ENCODE data around the gene WFDC1.

The WFDC1 gene, protein sequence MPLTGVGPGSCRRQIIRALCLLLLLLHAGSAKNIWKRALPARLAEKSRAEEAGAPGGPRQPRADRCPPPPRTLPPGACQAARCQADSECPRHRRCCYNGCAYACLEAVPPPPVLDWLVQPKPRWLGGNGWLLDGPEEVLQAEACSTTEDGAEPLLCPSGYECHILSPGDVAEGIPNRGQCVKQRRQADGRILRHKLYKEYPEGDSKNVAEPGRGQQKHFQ

DNA sequence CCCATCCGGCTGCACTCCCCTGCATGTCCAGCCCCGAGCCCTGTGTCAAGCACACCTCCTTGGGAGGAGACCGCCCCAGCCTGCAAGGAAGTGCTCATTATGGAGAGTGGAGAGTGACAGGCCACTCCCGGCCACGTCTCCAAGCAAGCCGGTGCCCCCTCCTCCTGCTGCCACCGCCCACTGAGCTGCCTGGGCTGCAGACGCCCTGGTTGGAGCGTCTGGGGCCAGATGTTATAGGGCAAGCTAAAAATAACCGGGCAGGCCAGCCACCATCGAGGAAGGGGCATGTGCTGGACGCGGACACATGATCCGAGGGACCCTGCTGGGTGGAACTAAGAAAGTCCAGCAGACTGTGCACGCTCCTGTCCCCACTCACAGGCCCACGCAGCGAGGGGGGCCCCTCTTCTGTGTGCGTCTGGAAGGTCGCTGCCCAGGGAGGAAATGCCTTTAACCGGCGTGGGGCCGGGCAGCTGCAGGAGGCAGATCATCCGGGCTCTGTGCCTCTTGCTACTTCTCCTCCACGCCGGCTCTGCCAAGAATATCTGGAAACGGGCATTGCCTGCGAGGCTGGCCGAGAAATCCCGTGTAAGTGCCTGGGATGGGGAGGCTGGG, at the start of gene WFDC1:
Gene WFDC1, plus strand, starts transcription at position 348 of the 612 bp plus-strand sequence. Its CDS starts 94 bp downstream, at position 442.
- H3K9me3 ChIP-seq (ENCODE audit: low read length), result no peaks in the 10 kb centered on the region
- no peaks in the 10 kb centered on the region for H3K27me3 ChIP-seq (ENCODE audit: control insufficient read depth in 1 of 2, insufficient read depth in 2 of 2, low read length in 2 of 2)
- H3K4me1 ChIP-seq (ENCODE audit: insufficient read depth, low read length), result peaks cover 57% of the 10 kb centered on the region
- H3K9ac ChIP-seq (ENCODE audit: low read length), result peak within 1 kb of the TSS; percentile 86
- no peaks in the 10 kb centered on the region for H3K36me3 ChIP-seq (ENCODE audit: insufficient read depth, low read length)
- H3K27ac ChIP-seq (ENCODE audit: low read depth, low read length), result peak within 1 kb of the TSS; percentile 75
- peak within 1 kb of the TSS; percentile 42 to 47 for H3K4me3 ChIP-seq (ENCODE audit: low read depth in 1 of 2, low read length in 2 of 2)

DNA sequence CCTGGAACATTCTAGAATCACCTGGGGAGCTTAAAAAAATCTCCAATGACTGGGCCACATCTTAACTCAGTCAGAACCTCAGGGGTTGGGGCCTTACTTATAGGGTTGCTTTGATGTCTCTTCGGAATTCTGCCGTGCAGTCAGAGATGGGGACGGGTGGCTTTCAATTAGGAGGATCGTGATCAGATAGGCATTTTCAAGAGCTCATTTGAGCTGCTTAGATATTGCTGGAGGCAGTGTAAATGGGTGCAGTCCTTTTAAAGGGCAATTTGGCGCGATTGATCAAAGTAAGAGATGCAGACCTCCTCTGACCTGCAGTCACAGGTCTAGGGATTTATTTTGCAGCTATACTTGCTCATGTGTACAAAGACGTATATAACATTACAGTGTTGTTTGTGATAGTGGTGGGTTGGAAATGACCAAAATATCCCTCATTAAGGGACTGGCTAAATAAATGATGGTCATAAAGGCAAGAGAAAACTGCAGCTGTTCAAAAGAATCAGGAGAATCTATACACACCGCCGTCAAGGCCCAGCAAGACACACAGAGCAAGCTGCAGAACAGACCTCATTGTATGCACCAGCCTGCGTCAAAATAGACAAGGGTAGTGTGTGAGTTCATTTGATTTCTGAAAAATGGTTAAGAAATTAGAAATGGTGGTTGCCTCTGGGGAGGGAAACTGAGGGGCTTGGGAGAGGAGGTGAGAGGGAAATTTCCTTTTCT, 48.6 kb upstream of the WFDC1 start:
- H3K4me3 ChIP-seq (ENCODE audit: low read depth in 1 of 2, low read length in 2 of 2), result no peak overlapping the region
- no peaks in the 10 kb centered on the region for H3K4me1 ChIP-seq (ENCODE audit: insufficient read depth, low read length)
- no peaks in the 10 kb centered on the region for H3K27me3 ChIP-seq (ENCODE audit: control insufficient read depth in 1 of 2, insufficient read depth in 2 of 2, low read length in 2 of 2)
- H3K36me3 ChIP-seq (ENCODE audit: insufficient read depth, low read length), result no peaks in the 10 kb centered on the region
- H3K9me3 ChIP-seq (ENCODE audit: low read length), result no peaks in the 10 kb centered on the region
- H3K9ac ChIP-seq (ENCODE audit: low read length), result no peak overlapping the region
- H3K27ac ChIP-seq (ENCODE audit: low read depth, low read length), result no peak overlapping the region

DNA sequence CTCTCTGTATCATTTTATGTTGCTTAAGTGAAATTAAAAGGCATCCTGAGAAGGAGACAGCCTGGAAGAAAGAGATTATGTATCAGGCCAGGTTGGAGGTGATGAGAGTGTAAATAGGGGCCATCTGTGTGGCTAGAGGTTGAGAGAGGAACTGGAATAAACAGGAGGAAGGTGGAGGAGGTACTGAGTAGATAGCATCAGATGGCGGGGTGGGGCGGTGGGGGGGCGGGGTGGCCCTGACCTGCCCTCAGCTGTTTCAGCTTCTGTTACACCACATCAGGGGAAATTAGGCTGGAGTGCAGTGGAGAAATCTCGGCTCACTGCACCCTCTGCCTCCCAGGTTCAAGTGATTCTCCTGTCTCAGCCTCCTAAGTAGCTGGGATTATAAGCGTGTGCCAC, 48.0 kb upstream of the WFDC1 start:
- H3K27ac ChIP-seq (ENCODE audit: low read depth, low read length), result no peak overlapping the region
- H3K4me1 ChIP-seq (ENCODE audit: insufficient read depth, low read length), result no peaks in the 10 kb centered on the region
- H3K36me3 ChIP-seq (ENCODE audit: insufficient read depth, low read length), result no peaks in the 10 kb centered on the region
- H3K9me3 ChIP-seq (ENCODE audit: low read length), result no peaks in the 10 kb centered on the region
- no peak overlapping the region for H3K4me3 ChIP-seq (ENCODE audit: low read depth in 1 of 2, low read length in 2 of 2)
- H3K27me3 ChIP-seq (ENCODE audit: control insufficient read depth in 1 of 2, insufficient read depth in 2 of 2, low read length in 2 of 2), result no peaks in the 10 kb centered on the region
- H3K9ac ChIP-seq (ENCODE audit: low read length), result no peak overlapping the region

- Histone ChIP-seq H3K27me3 (ENCODE audit: control insufficient read depth in 1 of 2, insufficient read depth in 2 of 2, low read length in 2 of 2) (no peaks in the 10 kb centered on the region), H3K9ac (ENCODE audit: low read length) (no peak overlapping the region), H3K9me3 (ENCODE audit: low read length) (no peaks in the 10 kb centered on the region), H3K4me1 (ENCODE audit: insufficient read depth, low read length) (no peaks in the 10 kb centered on the region), H3K4me3 (ENCODE audit: low read depth in 1 of 2, low read length in 2 of 2) (no peak overlapping the region), H3K36me3 (ENCODE audit: insufficient read depth, low read length) (no peaks in the 10 kb centered on the region), H3K27ac (ENCODE audit: low read depth, low read length) (no peak overlapping the region)
Measured at GRCh38 chr16:84247331-84247730, 47.3 kb upstream of the WFDC1 start.

DNA sequence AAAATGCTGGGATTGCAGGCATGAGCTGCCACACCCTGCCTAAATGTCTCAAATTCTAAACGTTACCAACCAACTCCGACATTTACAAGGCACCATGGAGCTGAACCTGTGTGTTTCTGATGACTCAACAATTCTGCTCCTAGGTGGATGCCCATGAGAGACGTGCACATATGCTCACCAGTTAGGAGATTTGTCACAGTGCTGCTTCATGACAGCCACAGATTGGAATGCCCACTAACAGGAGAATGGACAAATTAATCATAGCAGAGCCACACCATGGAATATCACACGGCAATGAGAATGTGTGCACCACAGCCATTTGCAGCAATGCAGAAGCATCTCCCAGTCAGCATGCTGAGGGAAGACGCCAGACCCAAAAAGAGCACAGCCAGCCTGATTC, 46.8 kb upstream of the WFDC1 start:
- Histone ChIP-seq H3K4me3 (ENCODE audit: low read depth in 1 of 2, low read length in 2 of 2) (no peak overlapping the region), H3K27ac (ENCODE audit: low read depth, low read length) (no peak overlapping the region), H3K9me3 (ENCODE audit: low read length) (no peaks in the 10 kb centered on the region), H3K9ac (ENCODE audit: low read length) (no peak overlapping the region), H3K36me3 (ENCODE audit: insufficient read depth, low read length) (no peaks in the 10 kb centered on the region), H3K27me3 (ENCODE audit: control insufficient read depth in 1 of 2, insufficient read depth in 2 of 2, low read length in 2 of 2) (no peaks in the 10 kb centered on the region), H3K4me1 (ENCODE audit: insufficient read depth, low read length) (no peaks in the 10 kb centered on the region)

GRCh38 chr16:84252184-84252583, 42.5 kb upstream of the WFDC1 start:
- Histone ChIP-seq H3K27ac (ENCODE audit: low read depth, low read length) (no peak overlapping the region), H3K4me1 (ENCODE audit: insufficient read depth, low read length) (no peaks in the 10 kb centered on the region), H3K9me3 (ENCODE audit: low read length) (no peaks in the 10 kb centered on the region), H3K27me3 (ENCODE audit: control insufficient read depth in 1 of 2, insufficient read depth in 2 of 2, low read length in 2 of 2) (no peaks in the 10 kb centered on the region), H3K36me3 (ENCODE audit: insufficient read depth, low read length) (no peaks in the 10 kb centered on the region), H3K9ac (ENCODE audit: low read length) (no peak overlapping the region), H3K4me3 (ENCODE audit: low read depth in 1 of 2, low read length in 2 of 2) (no peak overlapping the region)

DNA sequence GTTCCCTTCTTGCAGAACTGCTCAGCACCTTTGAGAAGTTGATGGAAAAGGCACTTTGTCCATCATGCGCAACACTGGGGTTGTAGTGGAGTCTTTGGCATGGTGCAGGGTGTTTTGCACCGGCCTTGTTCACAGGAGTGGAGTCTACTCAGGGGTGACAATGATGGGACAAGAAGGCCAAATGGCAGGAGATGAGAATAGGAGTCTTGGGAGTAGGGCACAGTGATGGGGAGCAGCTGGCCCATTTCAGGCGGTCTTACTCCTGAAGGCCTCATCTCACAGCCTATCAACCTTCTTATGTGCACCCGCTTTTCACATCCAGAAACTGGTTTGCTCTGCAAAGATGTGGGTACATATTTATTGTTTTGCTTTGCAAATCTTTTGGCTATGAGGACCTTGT, 41.5 kb upstream of the WFDC1 start:
- Histone ChIP-seq H3K9ac (ENCODE audit: low read length) (no peak overlapping the region), H3K27ac (ENCODE audit: low read depth, low read length) (no peak overlapping the region)

GRCh38 chr16:84254062-84254461, 40.6 kb upstream of the WFDC1 start:
- no peaks in the 10 kb centered on the region for H3K4me1 ChIP-seq (ENCODE audit: insufficient read depth, low read length)
- H3K27me3 ChIP-seq (ENCODE audit: control insufficient read depth in 1 of 2, insufficient read depth in 2 of 2, low read length in 2 of 2), result no peaks in the 10 kb centered on the region
- no peaks in the 10 kb centered on the region for H3K9me3 ChIP-seq (ENCODE audit: low read length)
- H3K36me3 ChIP-seq (ENCODE audit: insufficient read depth, low read length), result no peaks in the 10 kb centered on the region
- H3K4me3 ChIP-seq (ENCODE audit: low read depth in 1 of 2, low read length in 2 of 2), result no peak overlapping the region
- H3K9ac ChIP-seq (ENCODE audit: low read length), result no peak overlapping the region
- H3K27ac ChIP-seq (ENCODE audit: low read depth, low read length), result no peak overlapping the region

More for the DNA sequence above, 41.5 kb upstream of the WFDC1 start:
- H3K27me3 ChIP-seq (ENCODE audit: control insufficient read depth in 1 of 2, insufficient read depth in 2 of 2, low read length in 2 of 2), result no peaks in the 10 kb centered on the region
- H3K36me3 ChIP-seq (ENCODE audit: insufficient read depth, low read length), result no peaks in the 10 kb centered on the region
- no peaks in the 10 kb centered on the region for H3K4me1 ChIP-seq (ENCODE audit: insufficient read depth, low read length)
- H3K4me3 ChIP-seq (ENCODE audit: low read depth in 1 of 2, low read length in 2 of 2), result no peak overlapping the region
- H3K9me3 ChIP-seq (ENCODE audit: low read length), result no peaks in the 10 kb centered on the region

- Histone ChIP-seq H3K36me3 (ENCODE audit: insufficient read depth, low read length) (no peaks in the 10 kb centered on the region), H3K27me3 (ENCODE audit: control insufficient read depth in 1 of 2, insufficient read depth in 2 of 2, low read length in 2 of 2) (no peaks in the 10 kb centered on the region), H3K9ac (ENCODE audit: low read length) (no peak overlapping the region), H3K4me1 (ENCODE audit: insufficient read depth, low read length) (no peaks in the 10 kb centered on the region), H3K27ac (ENCODE audit: low read depth, low read length) (no peak overlapping the region), H3K4me3 (ENCODE audit: low read depth in 1 of 2, low read length in 2 of 2) (no peak overlapping the region), H3K9me3 (ENCODE audit: low read length) (no peaks in the 10 kb centered on the region)
Measured at GRCh38 chr16:84255050-84255810, 39.4 kb upstream of the WFDC1 start.

DNA sequence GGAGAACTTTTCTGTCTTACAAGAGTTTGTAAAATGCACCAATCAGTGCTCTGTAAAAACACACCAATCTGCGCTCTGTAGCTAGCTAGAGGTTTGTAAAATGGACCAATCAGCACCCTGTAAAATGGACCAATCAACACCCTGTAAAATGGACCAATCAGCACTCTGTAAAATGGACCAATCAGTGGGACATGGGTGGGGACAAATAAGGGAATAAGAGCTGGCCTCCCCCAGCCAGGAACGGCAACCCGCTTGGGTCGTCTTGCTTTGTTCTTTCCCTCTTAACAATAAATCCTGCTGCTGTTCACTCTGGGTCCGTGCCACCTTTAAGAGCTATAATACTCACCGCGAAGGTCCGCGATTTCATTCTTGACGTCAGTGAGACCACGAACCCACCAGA, 36.4 kb upstream of the WFDC1 start:
- no peaks in the 10 kb centered on the region for H3K27me3 ChIP-seq (ENCODE audit: control insufficient read depth in 1 of 2, insufficient read depth in 2 of 2, low read length in 2 of 2)
- H3K36me3 ChIP-seq (ENCODE audit: insufficient read depth, low read length), result no peaks in the 10 kb centered on the region
- no peaks in the 10 kb centered on the region for H3K4me1 ChIP-seq (ENCODE audit: insufficient read depth, low read length)
- H3K9me3 ChIP-seq (ENCODE audit: low read length), result no peaks in the 10 kb centered on the region
- H3K9ac ChIP-seq (ENCODE audit: low read length), result no peak overlapping the region
- no peak overlapping the region for H3K27ac ChIP-seq (ENCODE audit: low read depth, low read length)
- no peak overlapping the region for H3K4me3 ChIP-seq (ENCODE audit: low read depth in 1 of 2, low read length in 2 of 2)

DNA sequence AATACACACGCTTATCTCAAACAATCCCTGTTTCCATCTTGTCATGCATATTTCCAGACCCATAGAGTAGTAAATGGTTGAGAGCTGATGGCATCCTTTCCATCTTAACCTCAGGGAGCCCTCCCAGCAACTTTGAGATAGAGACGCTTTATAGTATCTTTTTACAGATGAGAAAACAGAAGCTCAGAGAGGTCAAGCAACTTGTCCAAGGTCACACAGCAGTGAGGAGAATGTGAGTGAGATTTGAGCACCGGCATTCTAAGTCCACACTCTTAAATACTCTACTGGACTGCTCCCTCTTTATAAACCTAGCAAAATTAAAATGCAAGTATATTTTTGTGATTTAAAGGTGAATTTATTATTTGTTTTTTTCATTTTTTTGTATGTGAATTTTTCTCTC, 35.0 kb upstream of the WFDC1 start:
- Histone ChIP-seq H3K4me3 (ENCODE audit: low read depth in 1 of 2, low read length in 2 of 2) (no peak overlapping the region), H3K9ac (ENCODE audit: low read length) (no peak overlapping the region), H3K4me1 (ENCODE audit: insufficient read depth, low read length) (no peaks in the 10 kb centered on the region), H3K36me3 (ENCODE audit: insufficient read depth, low read length) (no peaks in the 10 kb centered on the region), H3K27ac (ENCODE audit: low read depth, low read length) (no peak overlapping the region), H3K9me3 (ENCODE audit: low read length) (no peaks in the 10 kb centered on the region), H3K27me3 (ENCODE audit: control insufficient read depth in 1 of 2, insufficient read depth in 2 of 2, low read length in 2 of 2) (no peaks in the 10 kb centered on the region)
